ENCODE measurements around the gene BTF3L4.
"Not testable (repeated sequence)": the region's sequence is repeated elsewhere in the genome, so short reads cannot be mapped to it uniquely, and the experiment has no call there.

Gene BTF3L4

GRCh38 chr1:52070704-52071103 is 14.6 kb downstream of the BTF3L4 start:
- TF ChIP-seq EZH2 (IDR thresholded peaks at IDR 0.05; ENCODE audit: borderline replicate concordance, low read depth, low read length, severe bottlenecking) (no peak), CTCF (IDR thresholded peaks at IDR 0.05; ENCODE audit: borderline replicate concordance, extremely low read depth, low read length, poor library complexity, severe bottlenecking) (no peak)
- Histone ChIP-seq H3K36me3 (ENCODE audit: insufficient read depth, low read length) (peaks cover 74% of the 10 kb centered on the region), H2AFZ (ENCODE audit: low read depth, low read length) (no peak overlapping the region), H3K4me3 (ENCODE audit: low read depth in 1 of 2, low read length in 2 of 2) (no peak overlapping the region), H3K9me3 (ENCODE audit: insufficient read depth, low read length, severe bottlenecking) (no peaks in the 10 kb centered on the region), H3K9ac (ENCODE audit: low read depth, low read length) (no peak overlapping the region), H3K4me1 (ENCODE audit: insufficient read depth, low read length) (no peaks in the 10 kb centered on the region), H3K79me2 (ENCODE audit: insufficient read depth, low read length) (peaks cover 81% of the 10 kb centered on the region), H4K20me1 (ENCODE audit: insufficient read depth, low read length) (peaks cover 13% of the 10 kb centered on the region; the same call in 1 of the 2 replicates), H3K27ac (ENCODE audit: low read length) (no peak overlapping the region), H3K27me3 (ENCODE audit: insufficient read depth, low read length, poor library complexity) (no peaks in the 10 kb centered on the region), H3K4me2 (ENCODE audit: insufficient read depth, low read length) (no peak overlapping the region)
- DNase-seq (no peak), ATAC-seq (ENCODE audit: insufficient read depth, low read depth) (no peak)

GRCh38 chr1:52072291-52072690 is 16.2 kb downstream of the BTF3L4 start:
- Histone ChIP-seq H3K27me3 (ENCODE audit: insufficient read depth, low read length, poor library complexity) (no peaks in the 10 kb centered on the region), H3K27ac (ENCODE audit: low read length) (no peak overlapping the region), H3K36me3 (ENCODE audit: insufficient read depth, low read length) (peaks cover 58% of the 10 kb centered on the region), H2AFZ (ENCODE audit: low read depth, low read length) (no peak overlapping the region), H3K4me1 (ENCODE audit: insufficient read depth, low read length) (no peaks in the 10 kb centered on the region), H3K4me2 (ENCODE audit: insufficient read depth, low read length) (no peak overlapping the region), H3K79me2 (ENCODE audit: insufficient read depth, low read length) (peaks cover 82% of the 10 kb centered on the region), H3K9ac (ENCODE audit: low read depth, low read length) (no peak overlapping the region), H4K20me1 (ENCODE audit: insufficient read depth, low read length) (peaks cover 13% of the 10 kb centered on the region; the same call in 1 of the 2 replicates), H3K4me3 (ENCODE audit: low read depth in 1 of 2, low read length in 2 of 2) (no peak overlapping the region), H3K9me3 (ENCODE audit: insufficient read depth, low read length, severe bottlenecking) (no peaks in the 10 kb centered on the region)
- DNase-seq (no peak), ATAC-seq (ENCODE audit: insufficient read depth, low read depth) (no peak)
- TF ChIP-seq EZH2 (IDR thresholded peaks at IDR 0.05; ENCODE audit: borderline replicate concordance, low read depth, low read length, severe bottlenecking) (no peak), CTCF (IDR thresholded peaks at IDR 0.05; ENCODE audit: borderline replicate concordance, extremely low read depth, low read length, poor library complexity, severe bottlenecking) (no peak)

- not testable (repeated sequence) for H4K20me1 ChIP-seq (ENCODE audit: insufficient read depth, low read length); DNase-seq; H3K4me1 ChIP-seq (ENCODE audit: insufficient read depth, low read length); H3K9ac ChIP-seq (ENCODE audit: low read depth, low read length); ATAC-seq (ENCODE audit: insufficient read depth, low read depth); H3K9me3 ChIP-seq (ENCODE audit: insufficient read depth, low read length, severe bottlenecking); H2AFZ ChIP-seq (ENCODE audit: low read depth, low read length); H3K4me2 ChIP-seq (ENCODE audit: insufficient read depth, low read length); H3K27me3 ChIP-seq (ENCODE audit: insufficient read depth, low read length, poor library complexity); H3K4me3 ChIP-seq (ENCODE audit: low read depth in 1 of 2, low read length in 2 of 2); H3K27ac ChIP-seq (ENCODE audit: low read length)
- peaks cover 76% of the 10 kb centered on the region for H3K79me2 ChIP-seq (ENCODE audit: insufficient read depth, low read length)
- peaks cover 29% of the 10 kb centered on the region for H3K36me3 ChIP-seq (ENCODE audit: insufficient read depth, low read length)
Measured at GRCh38 chr1:52077277-52077676, 21.2 kb downstream of the BTF3L4 start.

- Histone ChIP-seq H3K36me3 (ENCODE audit: insufficient read depth, low read length) (peaks cover 13% of the 10 kb centered on the region; the same call in 1 of the 2 replicates), H3K27ac (ENCODE audit: low read length) (no peak overlapping the region), H3K4me3 (ENCODE audit: low read depth in 1 of 2, low read length in 2 of 2) (no peak overlapping the region), H3K79me2 (ENCODE audit: insufficient read depth, low read length) (peaks cover 72% of the 10 kb centered on the region), H2AFZ (ENCODE audit: low read depth, low read length) (no peak overlapping the region), H3K9ac (ENCODE audit: low read depth, low read length) (no peak overlapping the region), H3K4me1 (ENCODE audit: insufficient read depth, low read length) (no peaks in the 10 kb centered on the region), H4K20me1 (ENCODE audit: insufficient read depth, low read length) (no peaks in the 10 kb centered on the region), H3K4me2 (ENCODE audit: insufficient read depth, low read length) (no peak overlapping the region), H3K27me3 (ENCODE audit: insufficient read depth, low read length, poor library complexity) (no peaks in the 10 kb centered on the region), H3K9me3 (ENCODE audit: insufficient read depth, low read length, severe bottlenecking) (no peaks in the 10 kb centered on the region)
- TF ChIP-seq EZH2 (IDR thresholded peaks at IDR 0.05; ENCODE audit: borderline replicate concordance, low read depth, low read length, severe bottlenecking) (no peak), CTCF (IDR thresholded peaks at IDR 0.05; ENCODE audit: borderline replicate concordance, extremely low read depth, low read length, poor library complexity, severe bottlenecking) (no peak)
- no peak for ATAC-seq (ENCODE audit: insufficient read depth, low read depth)
- no peak for DNase-seq
Measured at GRCh38 chr1:52080014-52080415, 23.9 kb downstream of the BTF3L4 start.

GRCh38 chr1:52087892-52088291 is 31.8 kb downstream of the BTF3L4 start:
- ATAC-seq (ENCODE audit: insufficient read depth, low read depth); H3K9me3 ChIP-seq (ENCODE audit: insufficient read depth, low read length, severe bottlenecking); H3K27me3 ChIP-seq (ENCODE audit: insufficient read depth, low read length, poor library complexity); H3K4me1 ChIP-seq (ENCODE audit: insufficient read depth, low read length); H2AFZ ChIP-seq (ENCODE audit: low read depth, low read length); H3K4me2 ChIP-seq (ENCODE audit: insufficient read depth, low read length); H4K20me1 ChIP-seq (ENCODE audit: insufficient read depth, low read length); H3K9ac ChIP-seq (ENCODE audit: low read depth, low read length); H3K4me3 ChIP-seq (ENCODE audit: low read depth in 1 of 2, low read length in 2 of 2); DNase-seq; H3K27ac ChIP-seq (ENCODE audit: low read length): not testable (repeated sequence)
- Histone ChIP-seq H3K79me2 (ENCODE audit: insufficient read depth, low read length) (peaks cover 13% of the 10 kb centered on the region), H3K36me3 (ENCODE audit: insufficient read depth, low read length) (peaks cover 54% of the 10 kb centered on the region)

- H3K79me2 ChIP-seq (ENCODE audit: insufficient read depth, low read length); H3K9ac ChIP-seq (ENCODE audit: low read depth, low read length); ATAC-seq (ENCODE audit: insufficient read depth, low read depth); H3K4me3 ChIP-seq (ENCODE audit: low read depth in 1 of 2, low read length in 2 of 2); H3K27me3 ChIP-seq (ENCODE audit: insufficient read depth, low read length, poor library complexity); H3K27ac ChIP-seq (ENCODE audit: low read length); DNase-seq; H3K4me1 ChIP-seq (ENCODE audit: insufficient read depth, low read length); H2AFZ ChIP-seq (ENCODE audit: low read depth, low read length); H3K4me2 ChIP-seq (ENCODE audit: insufficient read depth, low read length); H3K9me3 ChIP-seq (ENCODE audit: insufficient read depth, low read length, severe bottlenecking); H4K20me1 ChIP-seq (ENCODE audit: insufficient read depth, low read length): not testable (repeated sequence)
- H3K36me3 ChIP-seq (ENCODE audit: insufficient read depth, low read length), result peaks cover 22% of the 10 kb centered on the region
Measured at GRCh38 chr1:52094300-52094699, 38.2 kb downstream of the BTF3L4 start.

Data from DND-41 (cell line).